ENCODE data around the gene MRPL43. TPM values are rescaled to one million over a fixed set of nuclear protein-coding genes. Genes with fewer than 3 reads are reported as not detected.

The MRPL43 gene
- total and polyA plus RNA-seq, 10 of the 15 experiments (the other 5 are each of a cell fraction or from before 2014, with no cell fraction given): 16.6 to 108 (median 65.1) TPM

- intact Hi-C loops (cut with micrococcal nuclease; ENCODE audit: unreplicated experiment): no loop called here
- in situ Hi-C loops (cut with MboI): no loop called here
- ChIA-PET POLR2A (no interaction called here), CTCF (no interaction called here), SMC1A (ENCODE audit: uncharacterized antibody, unreplicated experiment) (no interaction called here), RAD21 (ENCODE audit: unreplicated experiment) (no interaction called here)
- no peaks in the 10 kb centered on the region for H3K27me3 ChIP-seq (replicated peaks in 1 of 2; ENCODE audit: control insufficient read depth in 2 of 2, insufficient read depth in 2 of 2, low read length in 1 of 2)
- FAIRE-seq (no peak), DNase-seq (ENCODE audit: low read depth, low spot score) (no peak), ATAC-seq (no peak)
- H3K36me3 ChIP-seq (ENCODE audit: control insufficient read depth in 2 of 2, insufficient read depth in 2 of 2, low read length in 1 of 2): peaks cover 0 to 18% of the 10 kb centered on the region in 2 experiments
- no TSS peak for BruUV-seq (replicated peaks)
- H3K4me2 ChIP-seq (ENCODE audit: control insufficient read depth, insufficient read depth): no peak overlapping the region
- no peaks in the 10 kb centered on the region for H3K4me1 ChIP-seq (ENCODE audit: control insufficient read depth, insufficient read depth, low read length)
- no peak overlapping the region for H2AFZ ChIP-seq (ENCODE audit: control insufficient read depth, low read depth, low read length)
- no peaks in the 10 kb centered on the region for H3K79me2 ChIP-seq (ENCODE audit: control insufficient read depth, insufficient read depth, low read length)
- TF ChIP-seq MYB (IDR thresholded peaks at IDR 0.05; ENCODE audit: borderline replicate concordance, low read depth, low read length): no peak
- no peak for TF ChIP-seq E2F4 (IDR thresholded peaks at IDR 0.05; ENCODE audit: low read depth, low read length)
- no peak for TF ChIP-seq PAX8 (IDR thresholded peaks at IDR 0.05)
- no peak for TF ChIP-seq PRDM15 (CRISPR knock-in tag; IDR thresholded peaks at IDR 0.05)
- no peak for TF ChIP-seq SIN3A (IDR thresholded peaks at IDR 0.05; ENCODE audit: low read depth, low read length)
- no peak for TF ChIP-seq POLR2AphosphoS5 (IDR thresholded peaks at IDR 0.05; ENCODE audit: low read length)
- no peak for TF ChIP-seq NFIC (IDR thresholded peaks at IDR 0.05; ENCODE audit: low read depth, low read length)
- no peak for TF ChIP-seq ZNF217 (IDR thresholded peaks at IDR 0.05)
- TF ChIP-seq TARDBP (IDR thresholded peaks at IDR 0.05; ENCODE audit: borderline replicate concordance): no peak
- no peak for TF ChIP-seq NFXL1 (IDR thresholded peaks at IDR 0.05; ENCODE audit: borderline replicate concordance)
- TF ChIP-seq PAX5 (IDR thresholded peaks at IDR 0.05; ENCODE audit: borderline replicate concordance, low read depth, low read length): no peak
- no peak for TF ChIP-seq NR2F1 (conservative IDR thresholded peaks at IDR 0.05)
- TF ChIP-seq KDM1A (IDR thresholded peaks at IDR 0.05; ENCODE audit: borderline replicate concordance): no peak
- no peak for TF ChIP-seq CBX3 (IDR thresholded peaks at IDR 0.05; ENCODE audit: borderline replicate concordance, low read depth)
- no peak for TF ChIP-seq PML (IDR thresholded peaks at IDR 0.05; ENCODE audit: low read length)
- no peak for TF ChIP-seq IKZF1 (conservative IDR thresholded peaks at IDR 0.05)
- no peak for TF ChIP-seq ZNF622 (IDR thresholded peaks at IDR 0.05)
- no peak for TF ChIP-seq YBX1 (IDR thresholded peaks at IDR 0.05)
- no peak for TF ChIP-seq EP300 (IDR thresholded peaks at IDR 0.05; ENCODE audit: borderline replicate concordance in 1 of 2, control insufficient read depth in 1 of 2, low read depth in 2 of 2, low read length in 2 of 2)
- H3K27ac ChIP-seq (ENCODE audit: control insufficient read depth, insufficient read depth): no peak overlapping the region
- no peak overlapping the region for H3K9ac ChIP-seq (ENCODE audit: control insufficient read depth, insufficient read depth, low read length)
- H4K20me1 ChIP-seq (ENCODE audit: control insufficient read depth, insufficient read depth): no peaks in the 10 kb centered on the region
- no peak overlapping the region for H3K4me3 ChIP-seq
- H3K9me3 ChIP-seq (replicated peaks; ENCODE audit: control insufficient read depth, insufficient read depth, low read length): no peaks in the 10 kb centered on the region
These were observed 41.5 kb downstream of the MRPL43 start for GRCh38 chr10:100945754-100946153.

All from GM12878 (cell line).